ENCODE data around the gene CPE. TPM values are rescaled to one million over a fixed set of nuclear protein-coding genes. Genes with fewer than 3 reads are reported as not detected.
A peak's percentile ranks its signal among the peaks of the same experiment; 100 is the strongest.

Gene CPE
- total and polyA plus RNA-seq, 5 donors, result 68.2 to 157 (median 93.6) TPM

DNA sequence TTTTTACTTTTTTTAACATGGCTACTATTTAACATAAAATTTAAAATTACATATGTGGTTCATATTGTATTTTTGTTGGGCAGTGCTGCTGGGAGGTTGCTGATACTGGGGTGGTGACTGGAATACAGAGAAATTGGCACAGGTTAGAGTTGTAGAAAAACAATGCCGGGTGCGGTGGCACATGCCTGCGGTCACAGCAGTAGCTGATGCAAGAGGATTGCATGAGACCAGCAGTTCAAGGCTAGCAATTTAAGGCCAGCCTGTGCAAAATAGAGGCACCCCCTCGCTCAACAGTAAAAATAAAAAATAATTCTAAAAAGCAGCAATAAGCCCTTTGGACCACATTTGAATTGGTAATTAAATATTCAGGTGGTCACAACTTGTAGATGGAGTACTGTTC lies 11.8 kb upstream of the CPE start:
- Histone ChIP-seq H3K4me3 (ENCODE audit: low read length) (no peak overlapping the region), H3K9me3 (ENCODE audit: control insufficient read depth, low read length) (no peaks in the 10 kb centered on the region), H3K27ac (ENCODE audit: low read length) (no peak overlapping the region), H3K4me1 (ENCODE audit: control insufficient read depth, insufficient read depth, low read length) (no peaks in the 10 kb centered on the region), H3K27me3 (ENCODE audit: control insufficient read depth, insufficient read depth) (no peaks in the 10 kb centered on the region)
- 89% methylated on average over 4 of the region's 4 CpGs for WGBS
- DNase-seq (no peak), ATAC-seq (no peak)
- intact Hi-C loops (cut with DNase I), result no loop called here

DNA sequence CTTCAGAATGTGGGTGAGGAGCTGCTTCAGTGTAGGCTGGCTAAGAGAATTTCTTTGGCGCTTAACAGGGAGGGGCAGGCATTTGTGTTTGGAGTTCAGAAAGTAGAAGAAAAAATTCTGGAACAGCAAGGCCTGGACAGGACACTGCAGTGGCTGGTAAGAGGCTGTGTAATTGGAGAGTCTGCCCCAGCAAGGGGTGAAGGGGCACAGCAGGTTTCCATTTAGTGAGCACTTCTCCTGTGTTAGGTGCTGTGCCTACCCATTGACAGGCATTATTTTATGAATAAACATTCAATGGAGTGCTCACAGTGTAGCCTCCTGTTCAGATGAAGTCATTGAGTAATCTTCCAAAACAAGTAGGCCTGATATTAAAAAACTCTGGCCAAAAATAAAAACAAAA lies 10.7 kb upstream of the CPE start:
- Histone ChIP-seq H3K27ac (ENCODE audit: low read length) (no peak overlapping the region), H3K27me3 (ENCODE audit: control insufficient read depth, insufficient read depth) (no peaks in the 10 kb centered on the region), H3K9me3 (ENCODE audit: control insufficient read depth, low read length) (no peaks in the 10 kb centered on the region), H3K4me1 (ENCODE audit: control insufficient read depth, insufficient read depth, low read length) (no peaks in the 10 kb centered on the region), H3K4me3 (ENCODE audit: low read length) (no peak overlapping the region)
- DNase-seq (no peak), ATAC-seq (no peak)
- 91% methylated on average over 1 of the region's 1 CpG for WGBS
- intact Hi-C loops (cut with DNase I), result no loop called here

DNA sequence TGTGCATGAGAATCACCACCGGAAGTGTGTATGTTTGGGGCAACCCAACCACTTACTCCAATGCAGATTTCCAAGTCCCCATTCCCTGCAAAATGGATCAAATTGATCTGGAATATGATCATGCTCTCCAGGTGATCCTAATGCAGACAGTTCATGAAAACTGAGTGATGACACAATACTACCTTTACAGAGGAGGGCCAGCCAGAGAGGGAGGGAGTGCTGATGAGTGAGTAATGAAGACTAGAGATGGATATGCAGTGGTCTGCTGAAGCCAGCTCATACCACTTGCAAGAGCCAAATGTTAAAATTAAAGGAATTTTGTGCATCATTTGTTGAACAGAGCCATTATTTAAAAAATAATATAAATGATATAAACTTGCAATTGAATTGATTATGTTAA lies 10.2 kb upstream of the CPE start:
- ATAC-seq (no peak), DNase-seq (no peak)
- intact Hi-C loops (cut with DNase I), result no loop called here
- WGBS, result 90% methylated on average over 1 of the region's 1 CpG
- Histone ChIP-seq H3K27ac (ENCODE audit: low read length) (no peak overlapping the region), H3K9me3 (ENCODE audit: control insufficient read depth, low read length) (no peaks in the 10 kb centered on the region), H3K4me1 (ENCODE audit: control insufficient read depth, insufficient read depth, low read length) (no peaks in the 10 kb centered on the region), H3K4me3 (ENCODE audit: low read length) (no peak overlapping the region), H3K27me3 (ENCODE audit: control insufficient read depth, insufficient read depth) (no peaks in the 10 kb centered on the region)

DNA sequence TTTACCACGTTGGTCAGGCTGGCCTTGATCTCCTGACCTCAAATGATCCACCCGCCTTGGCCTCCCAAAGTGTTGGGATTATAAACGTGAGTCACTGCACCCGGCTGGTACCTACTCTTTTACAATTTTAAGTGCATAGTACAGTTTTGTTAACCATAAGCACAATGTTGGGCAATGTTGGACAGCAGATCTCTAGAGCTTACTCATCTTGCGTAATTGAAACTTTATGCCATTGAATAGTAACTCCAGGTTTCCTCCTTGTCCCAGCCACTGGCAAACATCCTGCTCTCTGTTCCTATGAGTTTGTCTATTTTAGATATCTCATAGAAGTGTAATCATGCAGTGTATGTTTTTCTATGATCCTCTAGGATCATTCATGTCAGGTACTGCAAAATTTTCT lies 9.3 kb upstream of the CPE start:
- DNase-seq (no peak), ATAC-seq (no peak)
- no peak overlapping the region for H3K27ac ChIP-seq (ENCODE audit: low read length)
- H3K9me3 ChIP-seq (ENCODE audit: control insufficient read depth, low read length), result no peaks in the 10 kb centered on the region
- no peaks in the 10 kb centered on the region for H3K4me1 ChIP-seq (ENCODE audit: control insufficient read depth, insufficient read depth, low read length)
- intact Hi-C loops (cut with DNase I), result no loop called here
- no peak overlapping the region for H3K4me3 ChIP-seq (ENCODE audit: low read length)
- no peaks in the 10 kb centered on the region for H3K27me3 ChIP-seq (ENCODE audit: control insufficient read depth, insufficient read depth)
- WGBS, result 69% methylated on average over 5 of the region's 5 CpGs

DNA sequence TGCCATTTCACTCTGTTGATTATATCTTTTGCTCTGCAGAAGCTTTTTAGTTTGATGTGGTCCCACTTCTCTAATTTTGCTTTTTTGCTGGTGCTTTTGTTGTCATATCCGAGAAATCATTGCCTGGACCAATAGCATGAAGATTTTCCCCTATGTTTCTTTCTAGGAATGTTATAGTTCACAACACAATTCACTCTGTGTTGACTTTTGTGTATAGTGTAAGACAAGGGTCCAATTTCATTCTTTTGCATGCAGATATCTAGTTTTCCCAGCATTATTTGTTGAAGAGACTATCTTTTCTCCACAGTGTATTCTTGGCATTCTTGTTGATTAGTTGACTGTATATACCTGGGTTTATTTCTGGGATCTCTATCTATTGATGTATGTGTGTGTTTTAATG lies 8.3 kb upstream of the CPE start:
- Histone ChIP-seq H3K27ac (ENCODE audit: low read length) (no peak overlapping the region), H3K27me3 (ENCODE audit: control insufficient read depth, insufficient read depth) (no peaks in the 10 kb centered on the region), H3K9me3 (ENCODE audit: control insufficient read depth, low read length) (no peaks in the 10 kb centered on the region), H3K4me1 (ENCODE audit: control insufficient read depth, insufficient read depth, low read length) (no peaks in the 10 kb centered on the region), H3K4me3 (ENCODE audit: low read length) (no peak overlapping the region)
- 87% methylated on average over 1 of the region's 1 CpG for WGBS
- intact Hi-C loops (cut with DNase I), result no loop called here
- ATAC-seq (no peak), DNase-seq (no peak)

DNA sequence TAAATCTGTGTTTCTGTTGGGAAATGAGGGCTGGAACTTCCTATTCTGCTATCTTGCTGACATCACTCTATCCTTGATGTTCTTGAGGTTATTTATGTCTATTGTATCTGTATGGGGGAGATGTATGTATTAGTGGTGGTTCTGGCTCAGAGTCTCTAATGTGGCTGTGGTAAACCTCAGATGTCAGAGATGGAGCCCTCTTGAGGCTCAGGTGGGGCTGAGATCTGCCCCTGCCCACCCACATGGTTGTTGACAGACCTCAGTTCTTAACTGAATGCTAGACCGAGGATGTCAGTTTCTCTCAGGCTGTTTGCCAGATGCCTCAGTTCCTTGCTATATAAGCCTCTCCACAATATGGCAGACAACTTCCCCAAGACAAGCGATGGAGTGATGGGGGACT lies 3.3 kb upstream of the CPE start:
- H3K9me3 ChIP-seq (ENCODE audit: control insufficient read depth, low read length), result no peaks in the 10 kb centered on the region
- ATAC-seq (no peak), DNase-seq (no peak)
- H3K27me3 ChIP-seq (ENCODE audit: control insufficient read depth, insufficient read depth), result no peaks in the 10 kb centered on the region
- WGBS, result 69% methylated on average over 2 of the region's 2 CpGs
- no peak overlapping the region for H3K27ac ChIP-seq (ENCODE audit: low read length)
- H3K4me3 ChIP-seq (ENCODE audit: low read length), result no peak overlapping the region
- peaks cover 2% of the 10 kb centered on the region for H3K4me1 ChIP-seq (ENCODE audit: control insufficient read depth, insufficient read depth, low read length)
- intact Hi-C loops (cut with DNase I), result no loop called here

DNA sequence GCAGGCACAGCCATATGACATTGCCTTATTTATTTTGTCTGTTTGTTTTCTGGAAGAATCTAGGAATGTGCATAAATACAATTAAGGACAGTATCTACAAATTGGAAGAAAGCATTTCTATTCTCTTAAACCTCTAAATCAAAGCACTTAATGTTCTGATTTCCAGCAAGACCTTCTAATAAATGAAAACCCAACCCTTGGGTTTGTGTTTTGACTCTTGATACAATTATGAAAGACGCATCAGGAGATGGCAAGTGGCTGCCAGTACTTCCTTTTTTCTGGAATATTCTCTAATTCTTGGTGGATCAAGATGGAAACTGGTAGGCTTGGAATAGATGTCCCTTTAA lies 437 bp upstream of the CPE start:
- DNase-seq (no peak), ATAC-seq (no peak)
- 38% methylated on average over 1 of the region's 1 CpG for WGBS
- H3K4me1 ChIP-seq (ENCODE audit: control insufficient read depth, insufficient read depth, low read length), result peaks cover 2% of the 10 kb centered on the region
- peak overlapping the region; percentile 58 for H3K4me3 ChIP-seq (ENCODE audit: low read length)
- H3K27me3 ChIP-seq (ENCODE audit: control insufficient read depth, insufficient read depth), result no peaks in the 10 kb centered on the region
- intact Hi-C loops (cut with DNase I), result no loop called here
- no peaks in the 10 kb centered on the region for H3K9me3 ChIP-seq (ENCODE audit: control insufficient read depth, low read length)
- H3K27ac ChIP-seq (ENCODE audit: low read length), result no peak overlapping the region

DNA sequence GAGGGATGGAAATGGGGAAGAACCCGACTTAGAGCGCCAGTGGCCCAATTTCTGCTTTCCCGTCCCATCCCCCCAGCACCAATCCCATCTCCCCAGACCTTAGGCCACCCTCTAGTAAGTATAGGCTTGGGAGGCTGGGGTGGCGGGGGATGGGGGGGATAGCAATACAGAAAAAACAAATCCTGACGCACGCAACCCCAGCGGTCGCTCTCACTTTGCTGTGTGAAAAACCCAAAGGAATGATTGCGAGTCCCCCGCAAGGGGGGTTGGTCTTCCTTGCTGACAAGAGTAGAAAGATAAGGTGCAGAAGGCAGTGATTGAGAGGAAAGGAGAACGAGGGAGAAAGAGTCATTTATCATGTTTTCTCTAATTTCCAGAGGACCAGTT lies 863 bp downstream of the CPE start:
- intact Hi-C loops (cut with DNase I), result no loop called here
- 37% methylated on average over 11 of the region's 11 CpGs for WGBS
- H3K4me1 ChIP-seq (ENCODE audit: control insufficient read depth, insufficient read depth, low read length), result peaks cover 2% of the 10 kb centered on the region
- peak overlapping the region; percentile 58 for H3K4me3 ChIP-seq (ENCODE audit: low read length)
- no peak overlapping the region for H3K27ac ChIP-seq (ENCODE audit: low read length)
- DNase-seq (peak; percentile 13 to 62 (median 36)), ATAC-seq (peak; percentile 9 to 20)
- H3K9me3 ChIP-seq (ENCODE audit: control insufficient read depth, low read length), result no peaks in the 10 kb centered on the region
- no peaks in the 10 kb centered on the region for H3K27me3 ChIP-seq (ENCODE audit: control insufficient read depth, insufficient read depth)

DNA sequence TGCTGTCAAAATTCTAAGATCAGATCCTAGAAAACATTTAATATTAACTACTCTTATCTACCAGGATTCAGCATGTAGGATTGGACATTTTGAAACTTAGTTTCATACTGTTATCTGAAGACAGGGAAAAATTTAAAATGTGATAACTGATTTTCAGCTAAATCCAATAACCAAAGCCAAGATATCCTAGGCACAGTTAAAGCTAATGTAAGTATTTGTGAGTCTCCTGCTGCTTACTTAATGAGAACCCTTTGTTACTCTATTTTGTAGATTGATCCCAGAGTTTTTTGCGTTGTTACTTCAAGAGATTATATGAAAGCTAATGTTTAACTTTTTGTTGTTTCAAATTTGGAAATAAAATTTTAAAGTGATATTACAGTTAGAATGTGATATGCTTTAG lies 2.0 kb downstream of the CPE start:
- H3K27ac ChIP-seq (ENCODE audit: low read length), result no peak overlapping the region
- intact Hi-C loops (cut with DNase I), result no loop called here
- WGBS, result 66% methylated on average over 1 of the region's 1 CpG

DNA sequence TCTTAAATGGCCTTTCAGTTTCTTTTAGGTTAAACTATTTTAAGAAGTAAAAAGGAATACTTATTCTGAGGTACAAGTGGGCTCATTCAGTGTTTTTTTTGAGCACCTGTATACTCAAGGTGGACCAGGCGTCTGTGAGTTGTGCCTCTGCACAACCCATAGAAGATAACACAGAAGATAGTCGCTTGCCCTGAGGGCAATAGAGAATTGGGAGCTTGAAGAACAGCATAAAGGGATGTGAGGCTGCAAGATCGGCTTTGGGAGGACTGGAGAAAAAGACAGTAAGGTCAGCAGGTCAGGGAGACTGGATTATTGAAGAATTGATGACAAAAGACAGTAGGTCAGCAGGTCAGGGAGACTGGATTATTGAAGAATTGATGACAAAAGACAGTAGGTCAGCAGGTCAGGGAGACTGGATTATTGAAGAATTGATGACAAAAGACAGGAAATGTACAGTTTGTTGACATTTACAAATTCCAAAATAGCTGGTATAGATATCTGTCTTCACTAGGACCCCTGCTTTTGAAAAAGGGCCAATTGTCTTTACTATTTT lies 3.1 kb downstream of the CPE start:
- no peak for DNase-seq
- no peak for ATAC-seq
- Histone ChIP-seq H3K4me3 (ENCODE audit: low read length) (no peak overlapping the region), H3K4me1 (ENCODE audit: control insufficient read depth, insufficient read depth, low read length) (peaks cover 2% of the 10 kb centered on the region), H3K9me3 (ENCODE audit: control insufficient read depth, low read length) (no peaks in the 10 kb centered on the region), H3K27me3 (ENCODE audit: control insufficient read depth, insufficient read depth) (no peaks in the 10 kb centered on the region), H3K27ac (ENCODE audit: low read length) (no peak overlapping the region)
- WGBS, result 85% methylated on average over 3 of the region's 3 CpGs
- intact Hi-C loops (cut with DNase I), result no loop called here

More for the DNA sequence above, 2.0 kb downstream of the CPE start:
- DNase-seq (no peak), ATAC-seq (no peak)
- H3K27me3 ChIP-seq (ENCODE audit: control insufficient read depth, insufficient read depth), result no peaks in the 10 kb centered on the region
- no peak overlapping the region for H3K4me3 ChIP-seq (ENCODE audit: low read length)
- peaks cover 2% of the 10 kb centered on the region for H3K4me1 ChIP-seq (ENCODE audit: control insufficient read depth, insufficient read depth, low read length)
- no peaks in the 10 kb centered on the region for H3K9me3 ChIP-seq (ENCODE audit: control insufficient read depth, low read length)

DNA sequence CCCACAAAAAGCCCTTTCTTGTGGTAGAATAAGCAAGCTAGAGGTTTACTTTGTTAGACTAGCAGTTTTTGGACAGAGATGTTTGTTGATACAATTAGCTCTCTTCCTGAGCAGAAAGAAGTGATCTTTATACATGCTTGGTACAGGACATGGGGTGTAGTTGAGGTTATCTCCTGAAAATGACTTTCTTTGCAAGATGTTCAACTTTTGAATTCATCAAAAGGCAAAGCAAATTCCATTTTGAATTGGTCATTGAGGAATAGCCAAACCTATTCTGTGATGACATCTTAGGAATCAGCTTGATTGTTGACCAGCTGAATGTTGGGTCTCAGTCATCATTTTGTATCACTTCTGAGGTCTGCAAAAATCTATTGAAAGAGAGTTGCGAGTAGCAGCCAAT lies 3.8 kb downstream of the CPE start:
- 93% methylated on average over 1 of the region's 1 CpG for WGBS
- no peak overlapping the region for H3K4me3 ChIP-seq (ENCODE audit: low read length)

DNA sequence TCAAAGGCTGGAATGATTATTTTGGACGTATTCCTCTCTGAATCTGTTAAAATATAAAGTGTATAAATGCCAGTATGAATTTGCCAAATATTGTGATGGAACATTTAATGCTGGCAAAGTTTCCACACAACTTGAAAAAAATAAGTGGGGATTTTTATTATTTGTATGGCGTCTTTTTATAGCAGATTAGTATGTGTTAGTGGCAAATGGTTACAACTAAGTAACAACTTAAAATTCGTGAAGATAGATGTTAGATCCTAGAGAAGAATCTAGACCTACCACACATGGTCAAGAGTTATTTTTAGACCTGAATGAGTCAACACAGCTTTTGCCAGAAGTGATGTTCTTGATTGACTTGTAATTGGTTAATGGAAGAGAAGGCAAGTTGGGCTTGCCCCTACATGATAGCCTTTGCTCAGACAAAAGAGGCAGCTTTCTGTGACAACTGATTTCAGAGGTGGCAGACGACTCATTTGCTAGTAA lies 4.8 kb downstream of the CPE start:
- no peak for ATAC-seq
- 43% methylated on average over 4 of the region's 4 CpGs for WGBS
- H3K27me3 ChIP-seq (ENCODE audit: control insufficient read depth, insufficient read depth), result no peaks in the 10 kb centered on the region
- intact Hi-C loops (cut with DNase I), result no loop called here
- peaks cover 2% of the 10 kb centered on the region for H3K4me1 ChIP-seq (ENCODE audit: control insufficient read depth, insufficient read depth, low read length)
- no peaks in the 10 kb centered on the region for H3K9me3 ChIP-seq (ENCODE audit: control insufficient read depth, low read length)
- no peak overlapping the region for H3K27ac ChIP-seq (ENCODE audit: low read length)
- H3K4me3 ChIP-seq (ENCODE audit: low read length), result no peak overlapping the region
- no peak for DNase-seq

More for the DNA sequence above, 3.8 kb downstream of the CPE start:
- Histone ChIP-seq H3K27me3 (ENCODE audit: control insufficient read depth, insufficient read depth) (no peaks in the 10 kb centered on the region), H3K9me3 (ENCODE audit: control insufficient read depth, low read length) (no peaks in the 10 kb centered on the region), H3K27ac (ENCODE audit: low read length) (no peak overlapping the region), H3K4me1 (ENCODE audit: control insufficient read depth, insufficient read depth, low read length) (peaks cover 2% of the 10 kb centered on the region)
- ATAC-seq (no peak), DNase-seq (no peak)
- intact Hi-C loops (cut with DNase I), result no loop called here

Data from right cardiac atrium (tissue), 5 donors.